Neural cell (in vitro differentiated cells): ENCODE data around the gene ANKRD10. TPM values are rescaled to one million over a fixed set of nuclear protein-coding genes. Genes with fewer than 3 reads are reported as not detected.

Source experiments
- H2AFZ ChIP-seq: fragments of 200-600, 300-800 bp; sonication (generic), shearing (Covaris generic); 2 replicates; pipeline ENCODE4 v1.6.0; 2014; ENCODE audit warnings: low read depth, mild to moderate bottlenecking, antibody characterized with exemption, low read length, moderate library complexity
- H3F3A ChIP-seq: fragments of 200-600 bp; shearing (Covaris generic); 2 replicates; pipeline ENCODE4 v1.6.1; 2016; ENCODE audit warnings: mild to moderate bottlenecking, moderate library complexity, mixed read lengths, antibody characterized with exemption, low read length; ENCODE audit not compliant: insufficient read depth, poor library complexity, severe bottlenecking
- H3K27ac ChIP-seq: fragments of 200-600, 300-800 bp; sonication (generic), shearing (Covaris generic); 2 replicates; pipeline ENCODE4 v1.5.1; 2014; ENCODE audit warnings: mild to moderate bottlenecking, low read length, moderate library complexity
- H3K27me3 ChIP-seq: fragments of 300-800, 200-600 bp; sonication (generic), shearing (Covaris generic); 2 replicates; pipeline ENCODE4 v1.6.0; 2014; ENCODE audit warnings: mild to moderate bottlenecking, low read depth, low read length, moderate library complexity; ENCODE audit not compliant: insufficient read depth
- H3K36me3 ChIP-seq: fragments of 300-800, 200-600 bp; sonication (generic), shearing (Covaris generic); 2 replicates; pipeline ENCODE4 v1.5.1; 2014; ENCODE audit warnings: mild to moderate bottlenecking, antibody characterized with exemption, low read length, moderate library complexity; ENCODE audit not compliant: insufficient read depth
- H3K4me2 ChIP-seq: fragments of 300-800, 200-600 bp; sonication (generic), shearing (Covaris generic); 2 replicates; pipeline ENCODE4 v1.6.0; 2014; ENCODE audit warnings: mild to moderate bottlenecking, low read length
- H3K4me3 ChIP-seq: fragments of 300-800, 200-600 bp; sonication (generic), shearing (Covaris generic); 2 replicates; pipeline ENCODE4 v1.5.1; 2014; ENCODE audit warnings: mild to moderate bottlenecking, low read length, moderate library complexity
- H3K79me2 ChIP-seq: fragments of 200-600 bp; shearing (Covaris generic); replicated peaks from 2 replicates; pipeline ENCODE4 v1.6.0; 2014; ENCODE audit warnings: mild to moderate bottlenecking, low read length, moderate library complexity; ENCODE audit not compliant: insufficient read depth
- H3K9ac ChIP-seq: fragments of 300-800, 200-600 bp; sonication (generic), shearing (Covaris generic); 2 replicates; pipeline ENCODE4 v1.6.1; 2016; ENCODE audit warnings: mild to moderate bottlenecking, low read length, mixed read lengths
- H3K9me2 ChIP-seq: fragments of 200-600 bp; shearing (Covaris generic); 2 replicates; pipeline ENCODE4 v1.6.1; 2016; ENCODE audit warnings: mild to moderate bottlenecking, low read length, mixed read lengths; ENCODE audit not compliant: insufficient read depth
- H3K9me3 ChIP-seq: fragments of 200-600, 300-800 bp; sonication (generic), shearing (Covaris generic); 2 replicates; pipeline ENCODE4 v1.6.1; 2016; ENCODE audit warnings: mild to moderate bottlenecking, mixed run types, low read length, moderate library complexity, mixed read lengths
- H4K20me1 ChIP-seq: fragments of 200-600 bp; shearing (Covaris generic); 2 replicates; pipeline ENCODE4 v1.6.1; 2016; ENCODE audit warnings: mild to moderate bottlenecking, mixed run types; ENCODE audit not compliant: insufficient read depth
- CTCF ChIP-seq: fragments of 450-650 bp; IDR thresholded peaks from 2 replicates; pipeline ENCODE4 v1.5.1; 2014; ENCODE audit warnings: antibody characterized with exemption, mild to moderate bottlenecking, moderate library complexity; ENCODE audit not compliant: poor library complexity, severe bottlenecking
- EP300 ChIP-seq: fragments of 450-650 bp; conservative IDR thresholded peaks from 2 replicates; pipeline ENCODE4 v1.6.1; 2014; ENCODE audit warnings: antibody characterized with exemption, mild to moderate bottlenecking, moderate library complexity; ENCODE audit not compliant: poor library complexity, severe bottlenecking
- EZH2 ChIP-seq: fragments of 200-600, 300-800 bp; shearing (Covaris generic), sonication (generic); IDR thresholded peaks from 2 replicates; pipeline ENCODE4 v1.6.1; 2014; ENCODE audit warnings: antibody characterized with exemption, low read length, borderline replicate concordance, mild to moderate bottlenecking; ENCODE audit not compliant: insufficient read depth, poor library complexity, severe bottlenecking
- MXI1 ChIP-seq: fragments of 450-650 bp; conservative IDR thresholded peaks from 2 replicates; pipeline ENCODE4 v1.6.1; 2014; ENCODE audit warnings: antibody characterized with exemption, mild to moderate bottlenecking; ENCODE audit not compliant: poor library complexity, severe bottlenecking
- POLR2AphosphoS5 ChIP-seq: IDR thresholded peaks from 2 replicates; pipeline ENCODE4 v1.6.1; 2012
- RAD21 ChIP-seq: fragments of 450-650 bp; conservative IDR thresholded peaks from 2 replicates; pipeline ENCODE4 v1.6.1; 2014; ENCODE audit warnings: antibody characterized with exemption, mild to moderate bottlenecking, moderate library complexity
- REST ChIP-seq: IDR thresholded peaks from 2 replicates; pipeline ENCODE4 v1.6.1; 2012; ENCODE audit warnings: borderline replicate concordance
- SMC3 ChIP-seq: fragments of 450-650 bp; conservative IDR thresholded peaks from 2 replicates; pipeline ENCODE4 v1.6.1; 2014; ENCODE audit warnings: antibody characterized with exemption, mild to moderate bottlenecking, moderate library complexity; ENCODE audit not compliant: poor library complexity
- TAF1 ChIP-seq: IDR thresholded peaks from 2 replicates; pipeline ENCODE4 v1.6.1; 2012; ENCODE audit warnings: low read depth
- polyA plus RNA-seq: library from polyadenylated mRNA; depleted of rRNA; stranded (reverse); fragments of >200 nt; gene quantifications from 2 replicates; pipeline ENCODE4 v1.2.3, GENCODE V29; 2014

ANKRD10 gene
- polyA plus RNA-seq, 1 donor from 2014 or later: 564 TPM

DNA sequence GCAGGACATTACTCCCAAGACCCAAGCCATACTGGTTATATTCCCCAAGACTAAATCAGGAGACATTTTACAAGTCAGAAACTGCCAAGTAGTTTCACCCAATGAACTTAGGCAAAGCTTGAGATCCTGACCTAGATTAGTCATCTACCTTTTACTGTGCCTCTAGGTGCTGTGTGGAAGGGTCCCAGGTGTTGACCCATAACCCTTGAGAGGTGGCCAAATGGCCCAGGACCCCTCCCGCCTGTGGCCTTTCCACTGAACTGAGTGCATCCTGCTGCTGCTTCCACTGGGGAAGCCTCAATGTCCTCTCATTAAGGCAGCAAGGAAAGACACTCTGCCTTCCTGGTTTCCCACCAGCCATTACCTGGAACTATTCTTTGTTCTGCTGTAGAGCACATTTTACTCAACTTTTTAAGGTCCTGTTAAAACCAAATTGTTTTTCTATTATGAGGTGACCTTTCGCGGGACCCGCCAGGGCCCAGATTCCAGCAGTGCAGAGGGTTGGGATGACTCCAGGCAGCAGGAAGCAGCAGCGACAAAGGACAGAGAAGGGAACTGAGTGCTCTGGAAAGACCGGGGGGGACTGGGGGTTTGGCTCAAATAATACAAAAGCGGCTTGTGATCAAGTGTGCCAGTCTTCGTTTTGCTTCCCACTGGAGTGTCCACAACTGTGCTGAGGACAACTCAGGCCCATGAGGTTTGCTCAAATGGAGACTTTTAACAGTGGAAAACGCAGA, 27.1 kb downstream of the ANKRD10 start:
- H3K27me3 ChIP-seq: no peaks in the 10 kb centered on the region
- H3F3A ChIP-seq: no peaks in the 10 kb centered on the region
- H3K79me2 ChIP-seq: no peaks in the 10 kb centered on the region
- no peaks in the 10 kb centered on the region for H3K9me2 ChIP-seq
- H3K27ac ChIP-seq: no peak overlapping the region
- no peaks in the 10 kb centered on the region for H3K36me3 ChIP-seq
- H2AFZ ChIP-seq: no peak overlapping the region
- H3K9ac ChIP-seq: no peak overlapping the region
- H4K20me1 ChIP-seq: no peaks in the 10 kb centered on the region
- no peaks in the 10 kb centered on the region for H3K9me3 ChIP-seq
- TF ChIP-seq RAD21 (no peak), MXI1 (no peak), TAF1 (no peak), SMC3 (no peak), EZH2 (no peak), CTCF (no peak), EP300 (no peak), POLR2AphosphoS5 (no peak), REST (no peak)
- no peak overlapping the region for H3K4me2 ChIP-seq
- H3K4me3 ChIP-seq: no peak overlapping the region

DNA sequence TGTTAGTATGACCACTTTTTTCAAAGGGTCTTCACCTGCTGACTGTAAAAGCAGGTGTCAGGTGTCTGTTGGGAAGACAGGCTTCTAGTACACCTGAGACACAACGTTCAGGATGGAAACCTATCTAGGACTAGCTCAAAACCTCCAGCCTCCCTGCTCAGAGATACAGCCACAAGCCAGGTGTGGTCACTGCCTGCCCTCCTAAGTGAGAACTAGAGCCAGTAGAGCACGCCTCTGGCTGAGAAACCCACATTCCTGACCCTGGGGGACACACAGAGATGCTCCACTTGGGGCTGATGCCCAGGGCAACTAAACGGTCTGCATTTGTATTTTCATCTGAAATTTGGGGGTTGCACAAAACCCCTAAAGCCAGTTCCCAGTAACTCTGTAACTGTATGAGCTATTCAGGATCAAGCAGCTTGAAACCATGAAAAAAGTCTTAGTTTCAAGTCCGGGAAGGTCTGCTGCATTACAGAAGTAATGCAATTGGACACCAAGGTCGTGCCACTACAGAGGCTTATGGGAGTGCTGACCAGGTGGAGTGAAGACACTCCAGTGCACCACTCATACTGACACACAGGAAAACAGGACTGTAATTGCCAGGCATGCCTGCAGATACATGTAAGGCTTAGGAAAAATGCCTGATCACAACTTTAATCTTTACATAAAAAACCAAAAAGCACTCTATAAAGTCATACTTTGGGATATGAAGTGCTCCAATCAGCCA, 27.8 kb downstream of the ANKRD10 start:
- H3K79me2 ChIP-seq: no peaks in the 10 kb centered on the region
- no peak overlapping the region for H3K27ac ChIP-seq
- H3K9me2 ChIP-seq: no peaks in the 10 kb centered on the region
- H3K9me3 ChIP-seq: no peaks in the 10 kb centered on the region
- no peak overlapping the region for H2AFZ ChIP-seq
- H3F3A ChIP-seq: no peaks in the 10 kb centered on the region
- no peaks in the 10 kb centered on the region for H3K27me3 ChIP-seq
- no peak overlapping the region for H3K4me3 ChIP-seq
- no peak for TF ChIP-seq SMC3
- TF ChIP-seq CTCF: no peak
- TF ChIP-seq EZH2: no peak
- no peak for TF ChIP-seq REST
- TF ChIP-seq TAF1: no peak
- TF ChIP-seq POLR2AphosphoS5: no peak
- no peak for TF ChIP-seq RAD21
- no peak for TF ChIP-seq EP300
- TF ChIP-seq MXI1: no peak
- no peak overlapping the region for H3K9ac ChIP-seq
- no peaks in the 10 kb centered on the region for H4K20me1 ChIP-seq
- H3K4me2 ChIP-seq: no peak overlapping the region
- no peaks in the 10 kb centered on the region for H3K36me3 ChIP-seq
